H1 (cell line): ENCODE measurements around the gene C20orf173. TPM values are rescaled to one million over a fixed set of nuclear protein-coding genes. Genes with fewer than 3 reads are reported as not detected.
A peak's percentile ranks its signal among the peaks of the same experiment; 100 is the strongest.

Experiments
- CTCF ChIA-PET: fragments of 300-600 bp; sonication (Branson Sonifier 250); formaldehyde crosslinking; loops from one replicate; lab custom pipeline; 2021; ENCODE audit not compliant: partially characterized antibody; lab: Charles Lee
- POLR2A ChIA-PET: fragments of 300-600 bp; sonication (Branson Sonifier 250); formaldehyde crosslinking; loops from one replicate; lab custom pipeline; 2021; ENCODE audit warnings: inconsistent platforms; ENCODE audit not compliant: partially characterized antibody; lab: Charles Lee
- DNase-seq, 2 experiments: peaks; one replicate each; pipeline versions ENCODE4 v3.0.0 to v3.0.0-alpha.2; 2010 to 2022; ENCODE audit warnings: low spot score in 2 of 2, low read depth in 1 of 2, mixed read lengths in 1 of 2
- FAIRE-seq: peaks from 2 replicates; lab custom pipeline; 2011; peaks lifted over from hg19 to GRCh38; lab: Jason Lieb, UNC
- H2AFZ ChIP-seq: 2 replicates; pipeline ENCODE4 v1.8.1; 2012; ENCODE audit warnings: low read length, inconsistent platforms
- H2AK5ac ChIP-seq: 2 replicates; pipeline ENCODE4 v1.6.1; 2013; ENCODE audit warnings: low read depth, low read length
- H2BK120ac ChIP-seq: replicated peaks from 2 replicates; pipeline ENCODE3; 2013; ENCODE audit warnings: low read depth, low read length, inconsistent platforms
- H2BK12ac ChIP-seq: 2 replicates; pipeline ENCODE4 v1.6.1; 2013; ENCODE audit warnings: low read depth, low read length
- H2BK15ac ChIP-seq: 2 replicates; pipeline ENCODE4 v1.6.1; 2013; ENCODE audit warnings: low read length
- H2BK20ac ChIP-seq: 2 replicates; pipeline ENCODE4 v1.6.1; 2013; ENCODE audit warnings: low read length
- H2BK5ac ChIP-seq: 2 replicates; pipeline ENCODE4 v1.6.1; 2013; ENCODE audit warnings: low read depth, low read length
- H3K14ac ChIP-seq: 2 replicates; pipeline ENCODE4 v1.6.1; 2013; ENCODE audit warnings: inconsistent platforms; ENCODE audit not compliant: insufficient read length
- H3K18ac ChIP-seq: 2 replicates; pipeline ENCODE4 v1.6.1; 2013; ENCODE audit warnings: low read length; ENCODE audit errors: extremely low read depth
- H3K23ac ChIP-seq: 2 replicates; pipeline ENCODE4 v1.6.1; 2013; ENCODE audit warnings: inconsistent platforms; ENCODE audit not compliant: insufficient read length
- H3K23me2 ChIP-seq: 2 replicates; pipeline ENCODE4 v1.6.1; 2013; ENCODE audit warnings: low read depth, low read length
- H3K27ac ChIP-seq: 2 replicates; pipeline ENCODE4 v1.6.1; 2011; ENCODE audit warnings: low read depth, low read length, inconsistent platforms
- H3K27me3 ChIP-seq, 4 experiments: replicated peaks in 1 of 4; 1 replicate in 1 of 4; 2 replicates in 3 of 4; pipeline versions ENCODE4 v1.6.1 to v1.8.1; 2011 to 2013; ENCODE audit warnings: low read length in 3 of 4, mild to moderate bottlenecking in 3 of 4, inconsistent platforms in 2 of 4, mixed read lengths in 2 of 4, moderate library complexity in 1 of 4; ENCODE audit not compliant: control insufficient read depth in 3 of 4, insufficient read depth in 3 of 4; ENCODE audit errors: extremely low read depth in 1 of 4
- H3K36me3 ChIP-seq, 4 experiments: 2 replicates each; pipeline versions ENCODE4 v1.6.1 to v1.8.1; 2011 to 2013; ENCODE audit warnings: mild to moderate bottlenecking in 4 of 4, low read length in 3 of 4, moderate library complexity in 2 of 4, control low read depth in 1 of 4, inconsistent platforms in 1 of 4; ENCODE audit not compliant: insufficient read depth in 4 of 4, control insufficient read depth in 2 of 4
- H3K4ac ChIP-seq: replicated peaks from 2 replicates; pipeline ENCODE3; 2013; ENCODE audit warnings: low read length, low read depth, mixed read lengths, inconsistent platforms; ENCODE audit not compliant: insufficient read length
- H3K4me1 ChIP-seq, 4 experiments: replicated peaks in 1 of 4; 1 replicate in 1 of 4; 2 replicates in 3 of 4; pipeline versions ENCODE4 v1.6.1 to v1.8.1; 2011 to 2013; ENCODE audit warnings: low read length in 3 of 4, inconsistent platforms in 2 of 4, mixed read lengths in 1 of 4; ENCODE audit not compliant: insufficient read depth in 4 of 4, control insufficient read depth in 3 of 4
- H3K4me2 ChIP-seq, 2 experiments: 2 replicates each; pipeline versions ENCODE4 v1.6.1 to v1.8.1; 2011 to 2013; ENCODE audit warnings: low read depth in 2 of 2, low read length in 2 of 2, control low read depth in 1 of 2, inconsistent platforms in 1 of 2, mild to moderate bottlenecking in 1 of 2; ENCODE audit not compliant: insufficient read depth in 1 of 2
- H3K4me3 ChIP-seq, 4 experiments: fragments of 200-600, 300-600 bp in 1 of 4; sonication (generic), shearing (Covaris generic), sonication (Bioruptor Twin) in 1 of 4; 2 replicates each; pipeline versions ENCODE4 v1.5.1 to v1.8.1; 2011 to 2016; ENCODE audit warnings: low read length in 4 of 4, low read depth in 3 of 4, control low read depth in 2 of 4, inconsistent platforms in 2 of 4, mild to moderate bottlenecking in 2 of 4, mixed read lengths in 1 of 4, moderate library complexity in 1 of 4; ENCODE audit not compliant: insufficient read depth in 2 of 4; ENCODE audit errors: extremely low read depth in 1 of 4
- H3K56ac ChIP-seq: replicated peaks from 2 replicates; pipeline ENCODE3; 2013; ENCODE audit warnings: low read depth, mild to moderate bottlenecking, mixed read lengths, low read length, inconsistent platforms; ENCODE audit not compliant: insufficient read length
- H3K79me1 ChIP-seq: 2 replicates; pipeline ENCODE4 v1.6.1; 2013; ENCODE audit warnings: low read depth, low read length, control low read depth
- H3K79me2 ChIP-seq, 2 experiments: 2 replicates each; pipeline versions ENCODE4 v1.6.1 to v1.8.1; 2012 to 2013; ENCODE audit warnings: low read length in 2 of 2, mild to moderate bottlenecking in 2 of 2, inconsistent platforms in 1 of 2; ENCODE audit not compliant: insufficient read depth in 2 of 2, control insufficient read depth in 1 of 2
- H3K9ac ChIP-seq, 4 experiments: replicated peaks in 1 of 4; 1 replicate in 1 of 4; 2 replicates in 3 of 4; pipeline versions ENCODE4 v1.6.1 to v1.8.1; 2011 to 2013; ENCODE audit warnings: low read depth in 3 of 4, low read length in 3 of 4, control low read depth in 2 of 4, mild to moderate bottlenecking in 2 of 4, moderate library complexity in 2 of 4, inconsistent platforms in 1 of 4; ENCODE audit errors: extremely low read depth in 1 of 4
- H3K9me3 ChIP-seq, 2 experiments: 2 replicates each; pipeline versions ENCODE4 v1.6.1 to v1.8.1; 2012 to 2013; ENCODE audit warnings: mild to moderate bottlenecking in 2 of 2, moderate library complexity in 2 of 2, control low read depth in 1 of 2, inconsistent platforms in 1 of 2, low read depth in 1 of 2, low read length in 1 of 2, mixed read lengths in 1 of 2; ENCODE audit not compliant: insufficient read depth in 2 of 2
- H4K20me1 ChIP-seq, 2 experiments: replicated peaks in 1 of 2; 2 replicates each; pipeline versions ENCODE3 to v1.8.1; 2011 to 2013; ENCODE audit warnings: inconsistent platforms in 2 of 2, low read length in 2 of 2, mild to moderate bottlenecking in 1 of 2; ENCODE audit not compliant: insufficient read depth in 2 of 2, control insufficient read depth in 1 of 2
- H4K5ac ChIP-seq: 2 replicates; pipeline ENCODE4 v1.6.1; 2013; ENCODE audit warnings: low read length, low read depth, mixed read lengths, inconsistent platforms; ENCODE audit not compliant: insufficient read length
- H4K8ac ChIP-seq: 2 replicates; pipeline ENCODE4 v1.8.0; 2013; ENCODE audit warnings: mild to moderate bottlenecking, moderate library complexity, low read length, inconsistent platforms; ENCODE audit not compliant: insufficient read depth; ENCODE audit errors: extremely low read depth
- H4K91ac ChIP-seq: replicated peaks from 2 replicates; pipeline ENCODE3; 2013; ENCODE audit warnings: low read length, mixed read lengths, inconsistent platforms; ENCODE audit not compliant: insufficient read length
- BCL11A ChIP-seq, 2 experiments: IDR thresholded peaks; one replicate each; pipeline ENCODE4 v1.6.1; 2011; ENCODE audit warnings: low read depth in 2 of 2, low read length in 2 of 2, mild to moderate bottlenecking in 2 of 2
- EGR1 ChIP-seq: IDR thresholded peaks from 2 replicates; pipeline ENCODE4 v1.6.1; 2011; ENCODE audit warnings: low read depth, low read length, borderline replicate concordance
- RNF2 ChIP-seq: fragments of 200-900, 300-1000 bp; sonication (generic); IDR thresholded peaks from 2 replicates; pipeline ENCODE4 v1.7.1; 2016; ENCODE audit warnings: borderline replicate concordance, low read depth, mild to moderate bottlenecking, antibody characterized with exemption, low read length; ENCODE audit not compliant: poor library complexity, severe bottlenecking; ENCODE audit errors: missing control alignments
- SRF ChIP-seq: IDR thresholded peaks from 2 replicates; pipeline ENCODE4 v1.6.1; 2011; ENCODE audit warnings: mild to moderate bottlenecking, low read depth, low read length, moderate library complexity
- WGBS, 2 experiments: shearing (Covaris generic) in 1 of 2; methylation state at CpG; one replicate each; pipeline versions ENCODE4 v1.1.6 to v1.1.7; 2013 to 2015; ENCODE audit warnings: low lambda C conversion rate in 2 of 2, mixed read lengths in 2 of 2, inconsistent platforms in 1 of 2, low coverage in 1 of 2, missing lambda C conversion rate in 1 of 2; ENCODE audit not compliant: insufficient replicate concordance in 2 of 2, insufficient coverage in 1 of 2, insufficient read length in 1 of 2; ENCODE audit errors: extremely low coverage in 1 of 2, missing lambda C conversion rate in 1 of 2; 5-methylcytosine and 5-hydroxymethylcytosine counted together
- polyA plus RNA-seq, 7 experiments: library from polyadenylated mRNA; depleted of rRNA in 3 of 7; stranded (reverse) in 5 of 7; unstranded in 2 of 7; fragments of >200 nt in 5 of 7; fragments of 200-250 nt in 2 of 7; gene quantifications; 1 replicate in 5 of 7; 2 replicates in 1 of 7; 4 replicates in 1 of 7; pipeline versions ENCODE4 v1.2.1 to v1.2.3, GENCODE V29; 2011 to 2013; ENCODE audit warnings: missing spikeins in 2 of 7, mixed read lengths in 2 of 7
- total RNA-seq: library from RNA; stranded (reverse); fragmentation: NEBNext Ultra II Directional; extraction: Animal tissue kit (Norgen Biotek cat#: 25700); gene quantifications from 2 replicates; pipeline ENCODE4 v1.2.1, GENCODE V29; 2021

Gene C20orf173
- total and polyA plus RNA-seq, 2 of the 8 experiments (the other 6 are each of a cell fraction or from before 2014, with no cell fraction given), result not detected

- FAIRE-seq, result no peak
- CTCF ChIA-PET, result interaction anchor here (1.0 to 1.7 kb wide), 7 partner anchors 12 to 75 kb away, joined by 3 to 8 read pairs (median 4); no protein-coding TSS in a partner anchor
- no peak overlapping the region for H3K4ac ChIP-seq
- peak overlapping the region in 3 of 4 experiments; percentile 74 to 82 (median 76); a peak in 5 of 8 replicates for H3K4me3 ChIP-seq
- H3K27ac ChIP-seq, result no peak overlapping the region
- no peak overlapping the region for H2AK5ac ChIP-seq
- no peak overlapping the region for H2BK15ac ChIP-seq
- H4K20me1 ChIP-seq, result peaks cover 0 to 2% of the 10 kb centered on the region in 2 experiments
- no peak overlapping the region for H4K8ac ChIP-seq
- H3K14ac ChIP-seq, result no peak overlapping the region
- H3K4me2 ChIP-seq, result peak overlapping the region; percentile 91 to 95
- no peak overlapping the region for H4K5ac ChIP-seq
- TF ChIP-seq RNF2, result no peak
- TF ChIP-seq SRF, result no peak
- no peak for TF ChIP-seq EGR1
- TF ChIP-seq BCL11A (IDR thresholded peaks at IDR 0.05; ENCODE audit: low read depth in 2 of 2, low read length in 2 of 2), result no peak
- peaks cover 13% of the 10 kb centered on the region for H3K23me2 ChIP-seq
- H3K36me3 ChIP-seq, result peaks cover 5 to 21% (median 9%) of the 10 kb centered on the region in 4 experiments; a peak in 5 of 8 replicates
- 0 out of 2 replicates have a peak overlapping the region, but pooled peaks have one; percentile 6 for H2BK12ac ChIP-seq
- no peak overlapping the region for H4K91ac ChIP-seq
- H3K9ac ChIP-seq, result peak overlapping the region in 1 of 4 experiments; percentile 91; a peak in 1 of 7 replicates
- H3K79me2 ChIP-seq, result peaks cover 0 to 10% of the 10 kb centered on the region in 2 experiments; a peak in 1 of 4 replicates
- POLR2A ChIA-PET, result interaction anchor here (1.0 to 3.0 kb wide), 10 partner anchors 9 to 199 kb away, joined by 3 to 30 read pairs (median 5); partner anchors contain the start of gene RBM39
- H3K18ac ChIP-seq, result no peak overlapping the region
- H3K27me3 ChIP-seq, result no peaks in the 10 kb centered on the region
- H3K4me1 ChIP-seq, result peaks cover 2 to 6% (median 4%) of the 10 kb centered on the region in 4 experiments; a peak in 5 of 7 replicates
- peaks cover 6% of the 10 kb centered on the region; the same call in 1 of the 2 replicates for H3K79me1 ChIP-seq
- H3K56ac ChIP-seq, result no peak overlapping the region
- H2BK20ac ChIP-seq, result no peak overlapping the region
- DNase-seq, result no peak
- no peak overlapping the region for H2BK120ac ChIP-seq
- no peak overlapping the region for H2BK5ac ChIP-seq
- no peak overlapping the region for H2AFZ ChIP-seq
- no peak overlapping the region for H3K23ac ChIP-seq
- 91% methylated on average over 1 of the region's 1 CpG; no CpG with 5 or more reads in 1 of the 2 experiments for WGBS, 2 experiments
- H3K9me3 ChIP-seq, result no peaks in the 10 kb centered on the region
Measured at GRCh38 chr20:35542990-35543389, 13.5 kb upstream of the C20orf173 start.
